Ishikawa (cell line): ENCODE results near the gene SHMT1.

Experiments
- CEBPB ChIP-seq: IDR thresholded peaks from 2 replicates; pipeline ENCODE4 v1.6.1; 2012
- CREB1 ChIP-seq: IDR thresholded peaks from 2 replicates; pipeline ENCODE4 v1.6.1; 2012; ENCODE audit warnings: low read depth
- EGR1 ChIP-seq: IDR thresholded peaks from 2 replicates; pipeline ENCODE4 v1.6.1; 2012
- EP300 ChIP-seq: IDR thresholded peaks from 2 replicates; pipeline ENCODE4 v1.6.1; 2012; ENCODE audit warnings: borderline replicate concordance
- FOXM1 ChIP-seq: IDR thresholded peaks from 2 replicates; pipeline ENCODE4 v1.6.1; 2012; ENCODE audit warnings: low read depth, borderline replicate concordance
- NFIC ChIP-seq: IDR thresholded peaks from 2 replicates; pipeline ENCODE4 v1.6.1; 2012
- RAD21 ChIP-seq: IDR thresholded peaks from 2 replicates; pipeline ENCODE4 v1.6.1; 2012; ENCODE audit warnings: low read depth
- TAF1 ChIP-seq: IDR thresholded peaks from 2 replicates; pipeline ENCODE4 v1.6.1; 2012; ENCODE audit warnings: low read depth, mild to moderate bottlenecking
- TCF12 ChIP-seq: IDR thresholded peaks from 2 replicates; pipeline ENCODE4 v1.6.1; 2012; ENCODE audit warnings: low read depth
- TEAD4 ChIP-seq: IDR thresholded peaks from 2 replicates; pipeline ENCODE4 v1.6.1; 2012
- YY1 ChIP-seq: IDR thresholded peaks from 2 replicates; pipeline ENCODE4 v1.6.1; 2012; ENCODE audit warnings: low read depth
- ZBTB7A ChIP-seq: IDR thresholded peaks from 2 replicates; pipeline ENCODE4 v1.6.1; 2012; ENCODE audit warnings: low read depth
- TF ChIP-seq, protein P1 (sequence below): IDR thresholded peaks from 2 replicates; pipeline ENCODE4 v1.6.1; 2012
- TF ChIP-seq, protein P2 (sequence below): IDR thresholded peaks from 2 replicates; pipeline ENCODE4 v1.6.1; 2012; ENCODE audit warnings: low read depth, mild to moderate bottlenecking
- TF ChIP-seq, protein P3 (sequence below): IDR thresholded peaks from 2 replicates; pipeline ENCODE4 v1.6.1; 2012

The SHMT1 gene

DNA sequence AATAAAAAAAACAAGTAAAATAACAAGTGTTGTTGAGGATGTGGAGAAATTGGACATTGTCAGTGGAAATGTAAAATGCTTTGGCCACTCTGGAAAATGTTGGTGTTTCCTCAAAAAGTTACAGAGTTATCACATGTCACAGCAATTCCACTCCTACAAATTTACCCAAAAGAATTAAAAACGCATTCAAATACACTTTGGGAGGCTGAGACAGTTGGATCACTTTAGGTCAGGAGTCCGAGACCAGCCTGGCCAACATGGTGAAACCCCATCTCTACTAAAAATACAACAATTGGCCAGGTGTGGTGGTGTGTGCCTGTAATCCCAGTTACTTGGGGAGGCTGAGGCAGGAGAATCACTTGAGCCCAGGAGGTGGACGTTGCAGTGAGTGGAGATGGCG lies 54.1 kb downstream of the SHMT1 start:
- TF ChIP-seq, protein P1, sequence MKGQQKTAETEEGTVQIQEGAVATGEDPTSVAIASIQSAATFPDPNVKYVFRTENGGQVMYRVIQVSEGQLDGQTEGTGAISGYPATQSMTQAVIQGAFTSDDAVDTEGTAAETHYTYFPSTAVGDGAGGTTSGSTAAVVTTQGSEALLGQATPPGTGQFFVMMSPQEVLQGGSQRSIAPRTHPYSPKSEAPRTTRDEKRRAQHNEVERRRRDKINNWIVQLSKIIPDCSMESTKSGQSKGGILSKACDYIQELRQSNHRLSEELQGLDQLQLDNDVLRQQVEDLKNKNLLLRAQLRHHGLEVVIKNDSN = no peak
- TF ChIP-seq RAD21 = no peak
- TF ChIP-seq TAF1 = no peak

DNA sequence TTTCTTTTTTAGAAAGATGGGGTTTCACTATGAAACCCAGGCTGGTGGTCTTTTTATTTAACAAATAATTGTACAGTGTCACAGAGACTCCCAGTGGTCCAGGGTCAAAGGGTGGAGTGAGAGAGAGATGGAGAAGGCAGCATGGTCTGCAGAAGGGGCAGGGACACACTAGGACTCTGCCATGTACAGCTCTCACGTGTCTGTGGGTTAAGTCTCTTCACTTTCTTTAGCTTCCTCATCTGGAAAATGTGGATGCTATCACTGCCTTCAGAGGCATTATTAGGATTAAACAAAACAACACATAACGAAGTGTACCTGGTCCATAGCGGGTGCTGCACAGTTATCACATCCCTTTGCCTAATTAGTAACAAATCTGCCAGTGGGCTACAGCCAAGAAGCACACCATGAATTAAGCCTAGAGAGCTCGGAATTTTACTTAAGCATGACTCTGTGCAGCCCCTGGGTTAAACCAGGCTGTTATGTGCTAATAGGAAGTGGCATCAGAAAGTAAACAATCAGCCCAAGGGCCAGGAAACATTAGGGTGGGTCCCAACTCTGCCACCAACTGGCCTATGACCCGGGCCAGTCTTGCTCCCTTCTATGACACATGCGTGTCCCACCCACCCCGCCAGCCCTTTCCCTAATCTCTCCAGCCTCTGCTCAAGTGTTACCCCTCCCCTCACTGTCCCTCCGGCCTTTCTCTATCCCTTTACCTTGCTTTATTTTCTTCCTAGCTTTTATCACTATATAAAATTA lies 62.4 kb downstream of the SHMT1 start:
- TF ChIP-seq CEBPB = no peak
- TF ChIP-seq TAF1 = no peak
- TF ChIP-seq TCF12 = no peak
- TF ChIP-seq YY1 = no peak
- no peak for TF ChIP-seq NFIC

DNA sequence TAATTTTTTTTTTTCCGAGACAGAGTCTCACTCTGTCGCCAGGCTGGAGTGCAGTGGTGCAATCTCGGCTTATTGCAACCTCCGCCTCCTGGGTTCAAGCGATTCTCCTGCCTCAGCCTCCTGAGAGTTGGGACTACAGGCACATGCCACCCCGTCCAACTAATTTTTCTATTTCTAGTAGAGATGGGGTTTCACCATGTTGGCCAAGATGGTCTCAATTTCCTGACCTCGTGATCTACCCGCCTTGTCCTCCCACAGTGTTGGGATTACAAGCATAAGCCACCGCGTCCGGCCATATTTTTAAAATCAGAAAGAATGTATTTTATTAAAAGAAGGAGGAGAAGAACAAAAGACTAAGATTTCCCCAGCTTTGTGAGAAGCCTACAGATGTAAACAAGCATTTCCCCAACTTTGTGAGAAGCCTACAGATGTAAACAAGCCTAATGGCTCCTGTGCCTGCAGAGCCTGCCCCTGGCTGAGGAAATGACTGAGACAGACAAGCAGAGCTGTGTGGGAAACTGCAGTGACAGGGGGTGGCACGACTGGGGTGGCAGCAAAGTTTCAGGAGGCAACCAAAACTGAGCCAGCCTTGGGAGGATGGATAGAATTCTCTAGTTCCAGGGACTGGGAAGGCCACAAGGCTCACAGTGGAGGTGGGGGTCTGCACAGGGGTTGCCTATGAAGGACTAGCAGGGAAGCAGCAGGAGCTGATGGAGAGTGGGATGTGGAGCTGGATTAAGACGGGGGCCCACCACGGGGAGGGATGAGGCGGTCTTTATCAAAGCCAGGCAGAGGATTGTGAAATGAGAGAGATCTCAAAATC lies 71.4 kb downstream of the SHMT1 start:
- TF ChIP-seq CEBPB = no peak
- TF ChIP-seq, protein P2, sequence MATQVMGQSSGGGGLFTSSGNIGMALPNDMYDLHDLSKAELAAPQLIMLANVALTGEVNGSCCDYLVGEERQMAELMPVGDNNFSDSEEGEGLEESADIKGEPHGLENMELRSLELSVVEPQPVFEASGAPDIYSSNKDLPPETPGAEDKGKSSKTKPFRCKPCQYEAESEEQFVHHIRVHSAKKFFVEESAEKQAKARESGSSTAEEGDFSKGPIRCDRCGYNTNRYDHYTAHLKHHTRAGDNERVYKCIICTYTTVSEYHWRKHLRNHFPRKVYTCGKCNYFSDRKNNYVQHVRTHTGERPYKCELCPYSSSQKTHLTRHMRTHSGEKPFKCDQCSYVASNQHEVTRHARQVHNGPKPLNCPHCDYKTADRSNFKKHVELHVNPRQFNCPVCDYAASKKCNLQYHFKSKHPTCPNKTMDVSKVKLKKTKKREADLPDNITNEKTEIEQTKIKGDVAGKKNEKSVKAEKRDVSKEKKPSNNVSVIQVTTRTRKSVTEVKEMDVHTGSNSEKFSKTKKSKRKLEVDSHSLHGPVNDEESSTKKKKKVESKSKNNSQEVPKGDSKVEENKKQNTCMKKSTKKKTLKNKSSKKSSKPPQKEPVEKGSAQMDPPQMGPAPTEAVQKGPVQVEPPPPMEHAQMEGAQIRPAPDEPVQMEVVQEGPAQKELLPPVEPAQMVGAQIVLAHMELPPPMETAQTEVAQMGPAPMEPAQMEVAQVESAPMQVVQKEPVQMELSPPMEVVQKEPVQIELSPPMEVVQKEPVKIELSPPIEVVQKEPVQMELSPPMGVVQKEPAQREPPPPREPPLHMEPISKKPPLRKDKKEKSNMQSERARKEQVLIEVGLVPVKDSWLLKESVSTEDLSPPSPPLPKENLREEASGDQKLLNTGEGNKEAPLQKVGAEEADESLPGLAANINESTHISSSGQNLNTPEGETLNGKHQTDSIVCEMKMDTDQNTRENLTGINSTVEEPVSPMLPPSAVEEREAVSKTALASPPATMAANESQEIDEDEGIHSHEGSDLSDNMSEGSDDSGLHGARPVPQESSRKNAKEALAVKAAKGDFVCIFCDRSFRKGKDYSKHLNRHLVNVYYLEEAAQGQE = no peak
- TF ChIP-seq TEAD4 = no peak
- TF ChIP-seq YY1 = no peak
- TF ChIP-seq RAD21 = no peak
- TF ChIP-seq, protein P3, sequence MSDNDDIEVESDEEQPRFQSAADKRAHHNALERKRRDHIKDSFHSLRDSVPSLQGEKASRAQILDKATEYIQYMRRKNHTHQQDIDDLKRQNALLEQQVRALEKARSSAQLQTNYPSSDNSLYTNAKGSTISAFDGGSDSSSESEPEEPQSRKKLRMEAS = no peak
- no peak for TF ChIP-seq CREB1
- no peak for TF ChIP-seq NFIC
- TF ChIP-seq ZBTB7A = no peak
- TF ChIP-seq TCF12 = no peak
- no peak for TF ChIP-seq EGR1
- TF ChIP-seq, protein P1 = no peak
- TF ChIP-seq EP300 = no peak
- no peak for TF ChIP-seq TAF1
- no peak for TF ChIP-seq FOXM1

DNA sequence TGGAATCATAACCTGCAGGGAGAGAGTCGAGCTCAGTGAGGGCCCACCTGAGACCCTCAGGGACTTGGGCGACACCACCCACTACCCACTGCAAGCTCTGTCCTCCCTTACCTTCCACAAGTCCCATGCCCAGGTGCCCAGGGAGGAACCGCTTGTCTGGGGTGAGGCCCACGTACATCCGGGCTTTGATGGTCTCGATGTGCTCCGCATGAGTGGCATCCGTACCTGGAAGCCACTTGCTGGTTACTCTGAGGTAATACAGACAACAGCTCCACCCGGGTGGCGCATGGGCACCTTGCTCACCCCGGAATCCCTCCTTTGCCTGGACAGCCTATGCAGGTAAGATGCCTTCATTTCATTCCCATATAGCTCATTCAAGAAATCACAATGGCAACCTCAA lies 78.1 kb downstream of the SHMT1 start:
- TF ChIP-seq RAD21 = no peak
- TF ChIP-seq, protein P3 = no peak
- TF ChIP-seq, protein P1 = no peak
- no peak for TF ChIP-seq CEBPB
- no peak for TF ChIP-seq TCF12
- no peak for TF ChIP-seq TAF1
- TF ChIP-seq EGR1 = no peak
- no peak for TF ChIP-seq FOXM1
- TF ChIP-seq CREB1 = no peak
- TF ChIP-seq TEAD4 = no peak
- no peak for TF ChIP-seq EP300

DNA sequence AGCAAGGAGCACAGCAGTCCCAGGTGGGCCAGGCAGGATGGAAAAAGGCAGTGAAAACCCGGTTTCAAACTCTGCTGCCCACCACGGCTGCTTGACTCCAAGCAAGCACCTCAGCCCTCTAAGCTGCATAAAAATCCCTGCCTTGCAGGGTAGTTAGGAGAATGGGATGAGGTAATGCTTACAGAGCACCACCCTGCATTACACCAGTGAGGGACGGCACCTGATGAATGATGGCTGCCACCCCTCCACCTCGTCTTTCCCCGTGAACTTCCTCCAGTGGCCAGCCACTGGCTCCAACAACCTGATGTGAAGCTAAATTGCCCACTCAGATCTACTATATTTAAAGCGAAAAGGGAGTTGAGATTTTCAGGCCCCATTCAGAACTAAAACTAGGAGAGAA lies 81.6 kb downstream of the SHMT1 start:
- TF ChIP-seq RAD21 (no peak), TAF1 (no peak)
- TF ChIP-seq, protein P2 = no peak

DNA sequence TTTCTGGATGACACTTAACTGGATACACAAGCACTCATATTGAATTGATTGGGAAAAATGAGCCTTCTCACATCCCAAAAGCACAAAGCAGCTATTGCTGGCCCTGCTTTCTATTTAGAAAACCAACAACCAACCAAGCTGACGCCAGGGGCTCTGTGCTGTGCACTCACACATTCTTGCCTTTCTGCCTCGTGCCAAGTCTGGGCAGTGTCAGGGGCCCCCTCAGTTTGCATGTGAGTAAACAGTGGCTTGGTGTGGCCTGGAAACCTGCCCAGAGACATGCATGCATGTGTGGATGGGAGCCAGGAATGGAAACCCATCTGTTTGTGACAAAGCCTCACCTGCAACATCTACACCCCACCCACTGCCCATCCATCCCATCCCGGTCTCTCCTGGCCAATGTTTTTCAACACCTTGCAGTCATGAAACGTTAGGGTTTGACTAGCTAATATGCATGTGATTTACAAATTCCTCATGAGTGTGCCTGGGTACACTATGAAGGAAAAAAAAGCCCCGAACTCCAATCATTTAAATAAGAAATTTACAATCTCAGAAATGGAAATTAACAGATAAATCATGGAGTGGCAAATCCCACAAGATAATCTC lies 82.5 kb downstream of the SHMT1 start:
- TF ChIP-seq NFIC (no peak), ZBTB7A (no peak), EGR1 (no peak), RAD21 (no peak), EP300 (no peak), CREB1 (no peak), FOXM1 (no peak), TEAD4 (no peak), TCF12 (no peak), TAF1 (no peak), CEBPB (no peak)
- TF ChIP-seq, protein P3 = no peak
